OCI-LY7 (cell line): Measurements from ENCODE around the gene KLK2. TPM values are rescaled to one million over a fixed set of nuclear protein-coding genes. Genes with fewer than 3 reads are reported as not detected.

Experiments
- BruUV-seq: library from RNA; stranded (reverse); fragments of 400-500 nt; replicated peaks from 2 replicates; lab custom pipeline; 2021; lab: Mats Ljungman, UMichigan
- CTCF ChIA-PET: fragments of 300-600 bp; sonication (Branson Sonifier 250); formaldehyde crosslinking; loops from one replicate; lab custom pipeline; 2022; ENCODE audit warnings: antibody characterized with exemption; ENCODE audit not compliant: unreplicated experiment; lab: Charles Lee
- POLR2A ChIA-PET: fragments of 300-600 bp; sonication (Branson Sonifier 250); formaldehyde crosslinking; loops from one replicate; lab custom pipeline; 2022; ENCODE audit warnings: antibody characterized with exemption; lab: Charles Lee
- DNase-seq: peaks from one replicate; pipeline ENCODE4 v3.0.0-alpha.2; 2015; ENCODE audit warnings: low spot score
- H2AFZ ChIP-seq: fragments of 200-600 bp; sonication (generic), shearing (Covaris generic); 2 replicates; pipeline ENCODE4 v1.6.1; 2014; ENCODE audit warnings: mild to moderate bottlenecking, antibody characterized with exemption, low read length, moderate library complexity
- H3K27ac ChIP-seq: fragments of 200-600 bp; sonication (generic); 2 replicates; pipeline ENCODE4 v1.5.1; 2014; ENCODE audit warnings: mixed run types, low read depth, mild to moderate bottlenecking, moderate library complexity, low read length, inconsistent platforms; ENCODE audit not compliant: poor library complexity, severe bottlenecking
- H3K36me3 ChIP-seq: fragments of 200-600 bp; sonication (generic); 2 replicates; pipeline ENCODE4 v1.6.1; 2014; ENCODE audit warnings: mild to moderate bottlenecking, antibody characterized with exemption, low read length, moderate library complexity, mixed read lengths; ENCODE audit not compliant: insufficient read depth
- H3K4me1 ChIP-seq: fragments of 200-600 bp; sonication (generic); 2 replicates; pipeline ENCODE4 v1.5.1; 2014; ENCODE audit warnings: mild to moderate bottlenecking, low read length; ENCODE audit not compliant: insufficient read depth, poor library complexity, severe bottlenecking
- H3K4me2 ChIP-seq: fragments of 200-600 bp; sonication (generic); 2 replicates; pipeline ENCODE4 v1.6.1; 2014; ENCODE audit warnings: mild to moderate bottlenecking, low read length
- H3K4me3 ChIP-seq: fragments of 200-600 bp; sonication (generic); 2 replicates; pipeline ENCODE4 v1.5.1; 2014; ENCODE audit warnings: mild to moderate bottlenecking, low read depth, low read length; ENCODE audit not compliant: poor library complexity, severe bottlenecking
- H3K79me2 ChIP-seq: fragments of 200-600 bp; sonication (generic); 2 replicates; pipeline ENCODE4 v1.6.1; 2016; ENCODE audit warnings: low read depth, mild to moderate bottlenecking, low read length, moderate library complexity, mixed read lengths; ENCODE audit not compliant: insufficient read depth
- H3K9me2 ChIP-seq: fragments of 200-600 bp; sonication (generic); 2 replicates; pipeline ENCODE4 v1.6.1; 2016; ENCODE audit warnings: mild to moderate bottlenecking, low read length, mixed read lengths; ENCODE audit not compliant: insufficient read depth
- H3K9me3 ChIP-seq: fragments of 200-600 bp; sonication (generic); 2 replicates; pipeline ENCODE4 v1.6.1; 2014; ENCODE audit warnings: mild to moderate bottlenecking, mixed run types, low read length, mixed read lengths
- H4K20me1 ChIP-seq: fragments of 200-600 bp; sonication (generic); 2 replicates; pipeline ENCODE4 v1.6.1; 2014; ENCODE audit warnings: mild to moderate bottlenecking, antibody characterized with exemption, low read length, moderate library complexity, mixed read lengths; ENCODE audit not compliant: insufficient read depth
- CTCF ChIP-seq: fragments of 200-600 bp; sonication (generic); conservative IDR thresholded peaks from 2 replicates; pipeline ENCODE4 v1.5.1; 2014; ENCODE audit warnings: mild to moderate bottlenecking, antibody characterized with exemption, low read length, moderate library complexity, mixed read lengths
- EZH2phosphoT487 ChIP-seq: fragments of 200-600 bp; sonication (generic); IDR thresholded peaks from 2 replicates; pipeline ENCODE4 v1.6.1; 2018; ENCODE audit warnings: low read depth, borderline replicate concordance, mild to moderate bottlenecking, mixed run types, antibody characterized with exemption, low read length, moderate library complexity, mixed read lengths
- intact Hi-C: fragments of 100-400 bp; cut with micrococcal nuclease; formaldehyde crosslinking; loops from one replicate; pipeline ENCODE4 v1.10.0; 2022; ENCODE audit not compliant: unreplicated experiment
- total RNA-seq, 2 experiments: library from RNA; depleted of rRNA in 1 of 2; stranded (reverse); fragments of >200 nt in 1 of 2; shearing (Covaris generic) in 1 of 2; gene quantifications; 2 replicates each; pipeline ENCODE4 v1.2.3, GENCODE V29; 2014 to 2022

The KLK2 gene
- total RNA-seq, 2 experiments from 2014 or later = not detected

DNA sequence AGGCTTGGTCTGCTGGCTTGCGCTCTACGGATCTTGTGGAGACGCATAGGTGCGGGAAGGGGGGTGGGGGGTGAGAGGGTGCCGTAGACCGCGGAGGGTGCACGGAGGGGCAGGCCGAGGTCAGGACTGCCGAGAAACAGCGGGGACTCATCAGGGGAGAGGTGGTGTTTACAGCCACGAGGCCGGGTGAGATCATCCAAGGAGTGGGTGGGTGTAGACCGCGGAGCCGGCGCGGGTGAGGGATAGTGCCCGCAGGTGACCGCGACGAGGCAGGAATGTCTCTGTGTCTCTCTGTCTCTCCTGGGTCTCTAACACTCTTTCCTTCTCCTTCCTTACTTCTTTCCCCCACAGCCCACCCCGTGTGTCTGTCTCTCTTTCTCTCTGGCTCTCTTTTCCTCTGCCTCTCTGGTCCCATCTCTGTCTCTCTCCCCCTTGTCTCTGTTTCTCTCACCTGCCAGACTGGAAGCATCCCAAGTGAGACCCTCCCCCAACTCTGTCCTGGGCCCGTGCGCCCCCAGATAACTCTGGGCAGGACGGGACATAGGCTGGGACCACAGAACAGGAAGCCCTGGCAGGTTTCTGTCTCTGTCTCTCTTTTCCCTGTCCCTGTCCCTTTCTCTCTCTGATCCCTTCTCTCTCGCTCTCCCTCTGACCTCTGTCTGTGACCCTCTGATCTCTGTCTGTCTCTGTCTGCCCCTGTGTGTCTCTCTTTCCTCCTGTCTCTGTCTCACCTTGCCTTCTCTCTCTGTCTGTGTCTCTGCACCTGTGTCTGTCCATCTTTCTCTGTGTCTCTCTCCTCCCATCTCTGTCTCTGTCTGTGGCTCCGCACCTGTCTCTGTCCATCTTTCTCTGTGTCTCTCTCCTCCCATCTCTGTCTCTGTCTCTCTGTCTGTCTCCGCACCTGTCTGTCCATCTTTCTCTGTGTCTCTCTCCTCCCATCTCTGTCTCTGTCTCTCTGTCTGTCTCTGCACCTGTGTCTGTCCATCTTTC is 39.8 kb downstream of the KLK2 start:
- TF ChIP-seq EZH2phosphoT487 (no peak), CTCF (no peak)
- DNase-seq = no peak
- Histone ChIP-seq H3K79me2 (no peaks in the 10 kb centered on the region), H3K4me3 (no peak overlapping the region), H3K9me2 (no peaks in the 10 kb centered on the region), H4K20me1 (no peaks in the 10 kb centered on the region), H3K4me1 (no peaks in the 10 kb centered on the region), H2AFZ (no peak overlapping the region), H3K27ac (no peak overlapping the region), H3K4me2 (no peak overlapping the region), H3K9me3 (no peaks in the 10 kb centered on the region), H3K36me3 (no peaks in the 10 kb centered on the region)
- CTCF ChIA-PET = no interaction called here
- no TSS peak for BruUV-seq
- POLR2A ChIA-PET = no interaction called here
- intact Hi-C loops = no loop called here

GRCh38 chr19:50916069-50916468 is 42.8 kb downstream of the KLK2 start:
- BruUV-seq = no TSS peak
- Histone ChIP-seq H3K4me2 (no peak overlapping the region), H3K9me2 (no peaks in the 10 kb centered on the region), H3K4me1 (no peaks in the 10 kb centered on the region), H3K4me3 (no peak overlapping the region), H3K27ac (no peak overlapping the region), H2AFZ (no peak overlapping the region), H3K79me2 (no peaks in the 10 kb centered on the region), H3K9me3 (no peaks in the 10 kb centered on the region), H4K20me1 (no peaks in the 10 kb centered on the region), H3K36me3 (no peaks in the 10 kb centered on the region)
- TF ChIP-seq EZH2phosphoT487 (no peak), CTCF (no peak)
- no peak for DNase-seq
- CTCF ChIA-PET = no interaction called here
- POLR2A ChIA-PET = no interaction called here
- intact Hi-C loops = no loop called here
